NCI-H1930 (cell line): ENCODE measurements around the gene PCDHGA8.
A peak's percentile ranks its signal among the peaks of the same experiment; 100 is the strongest.
"Not testable (repeated sequence)": the region's sequence is repeated elsewhere in the genome, so short reads cannot be mapped to it uniquely, and the experiment has no call there.

Experiments used
- DNase-seq, 2 experiments: peaks; one replicate each; lab custom pipeline; 2025; lab: John Stamatoyannopoulos, UW

The PCDHGA8 gene

GRCh38 chr5:141392429-141393198 lies at the start of gene PCDHGA8:
Gene PCDHGA8 (plus strand): TSS chr5:141392633. CDS start chr5:141392814, 181 bp downstream.
- DNase-seq, result no peak

- no peak for DNase-seq
Observed at GRCh38 chr5:141342773-141343172, 49.7 kb upstream of the PCDHGA8 start.

GRCh38 chr5:141343242-141343952 lies 49.0 kb upstream of the PCDHGA8 start, which contains the start of gene PCDHGA3:
Gene PCDHGA3 (plus strand): TSS chr5:141343829. CDS start chr5:141344034, 205 bp downstream.
- DNase-seq, result no peak

GRCh38 chr5:141343953-141344463 lies 48.4 kb upstream of the PCDHGA8 start:
- DNase-seq, result no peak

DNA sequence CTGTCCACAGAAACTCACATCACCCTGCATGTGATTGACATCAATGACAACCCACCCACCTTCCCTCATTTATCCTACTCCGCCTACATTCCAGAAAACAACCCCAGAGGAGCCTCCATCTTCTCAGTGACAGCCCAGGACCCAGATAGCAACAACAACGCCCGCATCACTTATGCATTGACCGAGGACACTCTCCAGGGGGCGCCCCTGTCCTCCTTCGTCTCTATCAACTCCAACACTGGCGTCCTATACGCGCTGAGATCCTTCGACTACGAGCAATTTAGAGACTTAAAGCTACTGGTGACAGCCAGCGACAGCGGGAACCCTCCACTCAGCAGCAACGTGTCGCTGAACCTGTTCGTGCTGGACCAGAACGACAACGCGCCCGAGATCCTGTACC lies 47.1 kb upstream of the PCDHGA8 start:
- DNase-seq, result no peak

GRCh38 chr5:141346017-141346416 lies 46.4 kb upstream of the PCDHGA8 start:
- not testable (repeated sequence) for DNase-seq

- peak; percentile 64 to 72 for DNase-seq
Observed at GRCh38 chr5:141349917-141350619, 42.4 kb upstream of the PCDHGA8 start, which contains the start of gene PCDHGB1. Gene PCDHGB1 (plus strand): TSS chr5:141350099. CDS start chr5:141350261, 162 bp downstream.

GRCh38 chr5:141351591-141351990 lies 40.8 kb upstream of the PCDHGA8 start:
- DNase-seq, result no peak

GRCh38 chr5:141354900-141355469 lies 37.4 kb upstream of the PCDHGA8 start, which contains the start of gene PCDHGA4:
Gene PCDHGA4 (plus strand): TSS chr5:141355021. CDS start chr5:141355108, 87 bp downstream.
- no peak for DNase-seq

GRCh38 chr5:141355641-141356040 lies 36.8 kb upstream of the PCDHGA8 start:
- DNase-seq, result no peak

DNA sequence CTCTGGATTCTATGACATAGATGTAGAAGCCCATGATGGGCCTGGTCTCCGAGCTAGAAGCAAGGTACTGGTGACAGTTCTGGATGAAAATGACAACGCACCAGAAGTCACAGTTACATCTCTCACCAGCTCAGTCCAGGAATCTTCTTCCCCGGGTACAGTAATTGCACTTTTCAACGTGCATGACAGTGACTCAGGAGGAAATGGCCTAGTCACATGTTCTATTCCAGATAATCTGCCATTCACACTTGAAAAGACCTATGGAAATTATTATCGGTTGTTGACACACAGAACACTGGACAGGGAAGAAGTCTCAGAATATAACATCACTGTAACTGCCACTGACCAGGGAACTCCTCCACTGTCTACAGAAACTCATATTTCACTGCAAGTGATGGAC lies 36.3 kb upstream of the PCDHGA8 start:
- no peak for DNase-seq

GRCh38 chr5:141356950-141357349 lies 35.5 kb upstream of the PCDHGA8 start:
- DNase-seq, result no peak

DNA sequence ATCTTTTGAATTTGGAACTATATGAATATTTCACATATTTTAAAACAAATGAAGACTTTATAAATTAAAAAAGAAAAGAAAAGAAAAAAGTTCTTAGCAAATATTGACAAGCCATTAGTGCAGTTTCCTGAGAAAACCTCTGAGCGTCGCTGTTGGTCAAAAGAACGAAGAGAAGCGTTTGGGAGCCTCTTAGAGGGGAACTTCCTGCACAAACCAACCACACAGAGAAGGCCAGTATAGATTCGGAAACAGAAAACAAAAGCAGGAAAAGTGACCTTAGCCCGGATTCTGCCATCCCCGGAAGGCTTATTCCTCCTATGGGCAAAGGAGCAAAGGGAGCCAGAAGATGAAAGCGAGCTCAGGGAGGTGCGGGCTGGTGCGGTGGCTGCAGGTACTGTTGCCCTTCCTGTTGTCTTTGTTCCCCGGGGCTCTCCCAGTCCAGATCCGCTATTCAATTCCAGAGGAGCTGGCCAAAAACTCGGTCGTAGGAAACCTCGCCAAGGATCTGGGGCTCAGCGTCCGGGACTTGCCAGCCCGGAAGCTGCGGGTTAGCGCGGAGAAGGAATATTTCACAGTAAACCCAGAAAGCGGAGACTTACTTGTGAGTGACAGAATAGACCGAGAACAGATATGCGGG lies 32.5 kb upstream of the PCDHGA8 start, which contains the start of gene PCDHGB2:
PCDHGB2 (plus strand) TSS at position 205 of the 637 bp plus-strand sequence; CDS start at position 347, 142 bp downstream.
- no peak for DNase-seq

GRCh38 chr5:141360685-141361084 lies 31.7 kb upstream of the PCDHGA8 start:
- no peak for DNase-seq

DNA sequence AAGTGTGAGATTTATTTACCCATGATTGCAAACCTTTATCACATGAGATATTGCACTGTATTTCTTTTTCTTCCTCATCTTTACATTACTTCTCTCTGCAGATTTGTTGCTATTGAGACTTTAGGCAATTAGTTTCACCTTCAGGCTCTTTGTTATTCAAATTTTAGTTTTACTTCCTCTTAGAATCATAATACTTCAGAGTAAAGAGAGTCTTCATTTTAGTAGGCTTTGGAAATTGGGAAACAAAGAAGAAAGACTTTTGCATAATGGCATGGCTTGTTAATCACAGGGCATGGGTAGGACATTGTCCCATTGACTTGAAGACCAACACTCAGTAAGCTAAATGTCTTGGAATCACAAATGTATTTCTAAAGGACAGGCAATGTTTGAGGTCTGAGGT lies 29.7 kb upstream of the PCDHGA8 start:
- no peak for DNase-seq

DNA sequence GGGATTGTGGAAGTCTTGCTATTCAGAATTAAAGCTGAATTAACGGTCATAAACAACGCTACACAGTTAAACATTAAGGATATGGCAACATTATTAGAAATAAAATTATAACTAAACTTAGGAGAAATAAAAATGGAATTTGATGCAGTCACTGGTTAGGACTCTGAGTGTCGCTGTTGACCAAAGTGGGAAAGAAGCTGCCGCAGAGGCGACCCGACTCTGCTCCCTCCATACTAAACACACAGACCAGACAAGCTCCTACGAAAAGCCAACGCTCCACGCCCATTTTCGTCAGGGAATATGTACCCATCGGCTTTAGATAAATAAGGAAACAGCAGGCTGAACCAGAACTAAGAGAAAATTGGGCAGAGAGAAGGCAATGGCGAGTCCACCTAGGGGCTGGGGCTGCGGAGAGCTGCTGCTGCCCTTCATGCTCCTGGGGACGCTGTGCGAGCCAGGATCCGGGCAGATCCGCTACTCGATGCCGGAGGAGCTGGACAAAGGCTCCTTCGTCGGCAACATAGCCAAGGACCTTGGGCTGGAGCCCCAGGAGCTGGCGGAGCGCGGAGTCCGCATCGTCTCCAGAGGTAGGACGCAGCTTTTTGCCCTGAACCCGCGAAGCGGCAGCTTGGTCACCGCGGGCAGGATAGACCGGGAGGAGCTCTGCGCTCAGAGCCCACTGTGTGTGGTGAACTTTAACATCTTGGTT lies 28.3 kb upstream of the PCDHGA8 start, which contains the start of gene PCDHGA5:
PCDHGA5 (plus strand) TSS at position 211 of the 709 bp plus-strand sequence; CDS start at position 380, 169 bp downstream.
- no peak for DNase-seq

- DNase-seq, result no peak
Observed at GRCh38 chr5:141366016-141366896, 26.2 kb upstream of the PCDHGA8 start.

DNA sequence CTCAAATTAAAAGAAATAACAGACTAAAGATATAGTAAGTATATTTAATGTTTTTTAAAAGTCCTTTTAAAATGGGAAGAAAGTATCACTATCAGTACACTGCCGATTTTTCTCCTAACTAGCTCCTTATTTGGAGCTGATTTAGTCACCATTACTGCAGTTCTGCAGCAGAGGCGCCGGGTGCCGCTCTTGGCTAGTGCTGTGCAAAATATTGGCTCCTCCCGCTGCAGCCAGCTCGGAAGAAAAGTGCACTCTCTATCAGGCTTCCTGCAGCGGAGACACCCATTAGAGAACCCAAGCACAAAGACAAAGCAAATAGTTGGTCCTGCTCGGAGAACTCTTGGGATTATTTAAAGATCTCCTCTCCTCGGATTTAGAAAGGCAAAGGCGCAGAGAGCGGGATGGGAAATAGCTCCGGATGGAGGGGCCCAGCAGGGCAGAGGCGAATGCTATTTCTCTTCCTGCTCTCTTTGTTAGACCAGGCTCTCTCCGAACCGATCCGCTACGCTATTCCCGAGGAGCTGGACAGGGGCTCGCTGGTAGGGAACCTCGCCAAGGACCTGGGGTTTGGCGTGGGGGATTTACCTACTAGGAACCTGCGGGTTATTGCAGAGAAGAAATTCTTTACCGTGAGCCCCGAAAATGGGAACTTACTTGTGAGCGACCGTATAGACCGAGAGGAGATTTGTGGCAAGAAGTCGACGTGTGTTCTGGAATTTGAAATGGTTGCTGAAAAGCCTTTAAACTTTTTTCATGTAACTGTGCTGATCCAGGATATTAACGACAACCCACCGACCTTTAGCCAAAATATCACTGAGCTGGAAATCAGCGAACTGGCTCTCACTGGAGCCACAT lies 22.2 kb upstream of the PCDHGA8 start, which contains the start of gene PCDHGB3:
PCDHGB3 (plus strand) TSS at position 249 of the 855 bp plus-strand sequence; CDS start at position 402, 153 bp downstream.
- no peak for DNase-seq
